ENCODE measurements around the gene CIDEC. TPM values are rescaled to one million over a fixed set of nuclear protein-coding genes. Genes with fewer than 3 reads are reported as not detected.

Gene CIDEC
- total and polyA plus RNA-seq, 9 of the 15 experiments (the other 6 are each of a cell fraction or from before 2014, with no cell fraction given): not detected

- in situ Hi-C loops (cut with MboI) (no loop called here), intact Hi-C loops (cut with micrococcal nuclease) (no loop called here)
- DNase-seq (ENCODE audit: extremely low read depth in 1 of 4, low spot score in 3 of 4): no peak
- H3K9ac ChIP-seq (ENCODE audit: insufficient read depth in 1 of 2, low read depth in 2 of 2, low read length in 2 of 2): peak overlapping the region in 1 of 2 experiments; percentile 31; a peak in 2 of 4 replicates
- no TSS peak for BruUV-seq (replicated peaks)
- no peaks in the 10 kb centered on the region for H3K27me3 ChIP-seq (ENCODE audit: control insufficient read depth in 2 of 2, insufficient read depth in 2 of 2, low read length in 2 of 2)
- H3K4me3 ChIP-seq: no peak overlapping the region
- ChIA-PET POLR2A (interaction anchor here (0.7 to 2.6 kb wide), 3 partner anchors 12 to 17 kb away, joined by 3 to 7 read pairs (median 4); no protein-coding TSS in a partner anchor), CTCF (ENCODE audit: low intra/inter-chr PET ratio) (no interaction called here)
- H3K27ac ChIP-seq (ENCODE audit: extremely low read depth, low read depth, low read length): no peak overlapping the region; the same call in 2 of the 3 replicates
- peaks cover 3% of the 10 kb centered on the region for H3K9me1 ChIP-seq (ENCODE audit: control insufficient read depth, insufficient read depth, low read length)
- ATAC-seq: peak; percentile 4; the same call in 2 of the 3 replicates
- TF ChIP-seq ZNF3 (CRISPR knock-in tag; IDR thresholded peaks at IDR 0.05) (no peak), ARID2 (IDR thresholded peaks at IDR 0.05) (no peak), POLR2AphosphoS5 (IDR thresholded peaks at IDR 0.05; ENCODE audit: control insufficient read depth, insufficient read depth, low read depth, low read length) (0 out of 2 replicates have a peak, but pooled peaks have one; percentile 25), NR2C1 (IDR thresholded peaks at IDR 0.05) (no peak), NR2C1 (tag; IDR thresholded peaks at IDR 0.05) (no peak), ZSCAN29 (IDR thresholded peaks at IDR 0.05) (no peak), FOXP1 (CRISPR knock-in tag; IDR thresholded peaks at IDR 0.05) (no peak)
- TF ChIP-seq, protein P1, sequence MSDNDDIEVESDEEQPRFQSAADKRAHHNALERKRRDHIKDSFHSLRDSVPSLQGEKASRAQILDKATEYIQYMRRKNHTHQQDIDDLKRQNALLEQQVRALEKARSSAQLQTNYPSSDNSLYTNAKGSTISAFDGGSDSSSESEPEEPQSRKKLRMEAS (CRISPR knock-in tag; IDR thresholded peaks at IDR 0.05): peak; percentile 21; the same call in 1 of the 2 replicates
- no peaks in the 10 kb centered on the region for H3K9me3 ChIP-seq (replicated peaks; ENCODE audit: control insufficient read depth, insufficient read depth, low read depth, low read length)
- H3K79me2 ChIP-seq (ENCODE audit: control insufficient read depth, insufficient read depth, low read length): no peaks in the 10 kb centered on the region
- FAIRE-seq: no peak
- WGBS (ENCODE audit: insufficient coverage, low coverage, missing lambda C conversion rate): 91% methylated on average over 11 of the region's 12 CpGs
- no peak overlapping the region for H2AFZ ChIP-seq (ENCODE audit: low read depth, low read length)
- no peak overlapping the region for H3K4me2 ChIP-seq (ENCODE audit: insufficient read depth, low read length)
- peaks cover 0 to 1% of the 10 kb centered on the region in 2 experiments; a peak in 2 of 5 replicates for H3K4me1 ChIP-seq (replicated peaks in 1 of 2; ENCODE audit: control insufficient read depth in 2 of 2, insufficient read depth in 2 of 2, low read length in 2 of 2)
- H4K20me1 ChIP-seq (replicated peaks; ENCODE audit: control insufficient read depth, insufficient read depth, low read length): no peaks in the 10 kb centered on the region; the same call in 1 of the 2 replicates
- peaks cover 41% of the 10 kb centered on the region for H3K36me3 ChIP-seq (ENCODE audit: control insufficient read depth, insufficient read depth, low read length)
Measured at GRCh38 chr3:9820543-9820942, 59.5 kb downstream of the CIDEC start.
